Left cardiac atrium (tissue), 4 donors: ENCODE measurements around the gene PTGDR. TPM values are rescaled to one million over a fixed set of nuclear protein-coding genes. Genes with fewer than 3 reads are reported as not detected.

Experiments
- ATAC-seq, 2 donors: fragments of 200-7000 bp; cut with Tn5 transposase; one replicate each; pipeline ENCODE4 v1.9.1; 2020; ENCODE audit warnings: mild to moderate bottlenecking in 2 of 2, moderate library complexity in 2 of 2
- DNase-seq: peaks from one replicate; pipeline ENCODE4 v3.0.0-alpha.2; 2020
- intact Hi-C, 2 donors: fragments of 100-400 bp; cut with DNase I; formaldehyde crosslinking; loops; one replicate each; pipeline versions ENCODE4 v1.14.1 to v1.15.1; 2022 to 2023
- total RNA-seq, 2 donors: library from RNA; stranded (reverse); fragmentation: NEBNext Ultra II Directional; extraction: Animal tissue kit (Norgen Biotek cat#: 25700); gene quantifications; one replicate each; pipeline ENCODE4 v1.2.1, GENCODE V29; 2021
- donor health status: DM: no; HTN: yes; CAD: no.
- donor health status: DM: no; HTN: yes; CAD: no; lungs with severe emphysema.
- donor health status: DM: yes; HTN: yes; CAD: no.
- donor health status: Dilated cardiomyopathy.

PTGDR gene
- total RNA-seq, 2 donors from 2014 or later = 0.52 to 0.85 TPM

DNA sequence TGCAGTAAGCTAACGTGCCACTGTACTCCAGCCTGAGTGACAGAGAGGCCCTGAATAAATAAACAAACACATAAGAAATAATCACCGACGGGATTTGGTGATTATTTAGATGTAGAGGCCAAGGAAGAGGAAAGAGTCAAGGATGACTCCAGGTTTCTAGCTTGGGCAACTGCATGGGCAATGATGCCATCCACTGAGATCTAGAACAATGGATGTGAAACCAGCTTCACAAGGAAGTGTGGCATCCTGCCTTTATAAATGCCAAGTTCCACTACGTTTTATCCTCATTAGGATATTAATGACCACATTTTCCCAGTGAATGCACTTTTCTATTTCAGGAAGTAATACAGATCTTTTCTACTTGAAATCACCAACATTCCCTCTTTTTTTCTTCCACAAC is 35.7 kb downstream of the PTGDR start:
- no peak for DNase-seq
- ATAC-seq = no peak
- intact Hi-C loops = loop anchor here in 1 of 2 donors (5.0 kb wide), 1 partner anchor 169 kb away; no protein-coding TSS in a partner anchor

GRCh38 chr14:52304248-52304904 is 36.9 kb downstream of the PTGDR start:
- ATAC-seq = no peak
- intact Hi-C loops = loop anchor here in 1 of 2 donors (5.0 kb wide), 1 partner anchor 168 kb away; no protein-coding TSS in a partner anchor

DNA sequence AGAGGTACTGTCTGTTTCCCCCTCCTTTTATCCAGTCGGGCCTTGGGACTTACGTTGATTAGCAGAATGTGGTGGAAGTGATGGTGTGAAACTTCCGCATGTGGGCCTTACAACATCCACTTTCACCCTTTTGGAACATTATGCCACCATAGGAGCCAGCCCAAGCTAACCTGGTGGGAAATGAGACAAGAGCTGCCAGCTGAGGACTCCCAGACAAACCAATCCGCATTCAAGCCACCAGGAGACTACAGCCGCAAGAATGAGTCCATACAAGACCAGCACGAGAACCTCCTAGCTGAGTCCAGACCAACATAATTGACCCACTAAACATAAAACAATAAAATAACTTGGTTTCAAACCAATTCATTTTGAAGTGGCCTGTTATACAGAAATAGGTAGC is 37.5 kb downstream of the PTGDR start:
- intact Hi-C loops = no loop called here
- no peak for DNase-seq
- no peak for ATAC-seq

More at GRCh38 chr14:52304248-52304904, 36.9 kb downstream of the PTGDR start:
- no peak for DNase-seq

DNA sequence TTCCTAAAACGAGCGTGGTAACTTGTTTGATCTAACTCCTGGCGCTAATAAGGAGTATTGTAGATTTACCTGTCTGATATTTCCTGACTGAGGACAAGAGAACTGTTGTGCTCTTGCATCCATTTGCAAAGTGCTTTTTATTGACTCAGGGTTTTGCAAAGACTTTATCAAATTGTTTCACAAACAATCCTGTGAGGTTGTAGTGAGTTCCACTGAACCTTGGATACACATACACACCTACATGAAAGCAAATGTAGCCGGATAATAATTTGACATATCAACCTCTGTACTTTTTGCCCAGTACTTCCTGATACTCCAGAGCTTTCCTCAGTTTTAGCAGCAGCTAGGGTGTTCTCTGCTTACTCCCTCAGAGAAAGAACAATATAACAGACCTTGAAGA is 39.9 kb downstream of the PTGDR start:
- ATAC-seq (no peak), DNase-seq (no peak)
- intact Hi-C loops = no loop called here

DNA sequence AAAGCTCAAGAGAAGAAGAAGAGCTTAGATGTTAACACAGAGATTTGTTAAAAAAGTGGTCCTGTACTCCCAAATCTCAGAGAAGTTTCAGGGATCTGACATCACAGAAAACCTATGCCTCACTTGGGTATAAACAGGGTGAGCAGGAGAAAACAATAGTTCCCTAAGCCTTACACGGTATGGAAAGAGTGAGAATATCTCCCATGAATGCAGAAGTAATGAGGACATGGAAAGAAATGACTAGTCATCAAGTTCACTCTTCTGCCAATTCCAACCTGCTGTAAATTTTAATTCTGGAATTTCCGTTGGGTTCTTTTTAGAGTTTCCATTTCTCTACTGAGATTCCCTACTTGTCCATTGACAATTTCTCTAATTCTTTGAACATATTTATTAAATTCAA is 40.4 kb downstream of the PTGDR start:
- ATAC-seq = no peak
- intact Hi-C loops = no loop called here
- DNase-seq = no peak

GRCh38 chr14:52310541-52310940 is 43.0 kb downstream of the PTGDR start:
- ATAC-seq = no peak
- intact Hi-C loops = no loop called here
- no peak for DNase-seq

- DNase-seq = no peak
- intact Hi-C loops = no loop called here
- peak in 1 of 2 donors; percentile 32 for ATAC-seq
Observed at GRCh38 chr14:52312931-52313355, 45.4 kb downstream of the PTGDR start.

DNA sequence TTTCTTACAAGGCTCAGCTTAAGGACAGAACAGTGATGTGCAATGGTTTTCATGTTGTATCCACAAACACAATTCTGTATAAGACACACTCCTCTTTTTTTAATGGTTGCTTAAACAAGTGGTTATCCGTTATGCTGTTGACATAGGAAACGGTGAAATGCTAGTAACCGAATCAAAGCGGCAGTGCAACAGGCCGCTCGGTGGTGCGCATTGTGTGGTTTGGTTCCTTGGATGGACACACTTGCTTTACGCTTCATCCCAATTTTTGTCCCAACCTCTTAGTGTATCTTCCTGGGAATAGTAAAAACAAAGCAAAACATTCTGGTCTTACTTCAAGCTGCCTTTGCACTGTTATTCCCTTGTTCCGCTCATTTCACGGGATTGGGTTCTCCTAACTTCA is 46.0 kb downstream of the PTGDR start:
- peak in 1 of 2 donors; percentile 1 for ATAC-seq
- intact Hi-C loops = no loop called here
- no peak for DNase-seq

DNA sequence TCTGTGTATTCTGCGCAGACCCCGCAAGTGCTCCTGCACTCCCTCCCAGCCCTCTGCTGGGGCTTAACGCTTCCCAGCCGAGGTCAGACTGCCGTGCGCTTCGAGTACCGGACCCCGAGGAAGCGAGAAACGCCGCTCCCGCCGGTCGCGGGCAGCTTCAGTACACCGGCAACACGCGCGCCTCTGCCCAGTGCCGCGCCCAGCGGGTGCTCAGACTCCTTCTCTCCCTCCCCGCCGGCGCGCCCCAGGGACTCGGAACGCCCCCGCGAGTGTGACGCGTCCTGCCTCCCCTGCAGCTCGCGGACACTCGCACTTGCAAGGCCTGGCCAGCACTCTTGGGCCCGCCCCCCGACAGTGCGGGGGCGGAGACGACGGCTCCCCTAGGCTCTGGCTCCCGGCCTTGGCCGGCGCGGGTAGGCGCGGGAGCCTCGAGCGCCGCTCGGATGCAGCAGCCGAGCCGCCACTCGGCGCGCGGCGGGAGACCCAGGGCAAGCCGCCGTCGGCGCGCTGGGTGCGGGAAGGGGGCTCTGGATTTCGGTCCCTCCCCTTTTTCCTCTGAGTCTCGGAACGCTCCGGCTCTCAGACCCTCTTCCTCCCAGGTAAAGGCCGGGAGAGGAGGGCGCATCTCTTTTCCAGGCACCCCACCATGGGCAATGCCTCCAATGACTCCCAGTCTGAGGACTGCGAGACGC is 46.6 kb downstream of the PTGDR start, which contains the start of gene PTGER2:
PTGER2 (plus strand) TSS at position 410 of the 692 bp plus-strand sequence; CDS start at position 647, 237 bp downstream.
- intact Hi-C loops = no loop called here
- DNase-seq = peak; percentile 90
- ATAC-seq = peak; percentile 93 to 94

DNA sequence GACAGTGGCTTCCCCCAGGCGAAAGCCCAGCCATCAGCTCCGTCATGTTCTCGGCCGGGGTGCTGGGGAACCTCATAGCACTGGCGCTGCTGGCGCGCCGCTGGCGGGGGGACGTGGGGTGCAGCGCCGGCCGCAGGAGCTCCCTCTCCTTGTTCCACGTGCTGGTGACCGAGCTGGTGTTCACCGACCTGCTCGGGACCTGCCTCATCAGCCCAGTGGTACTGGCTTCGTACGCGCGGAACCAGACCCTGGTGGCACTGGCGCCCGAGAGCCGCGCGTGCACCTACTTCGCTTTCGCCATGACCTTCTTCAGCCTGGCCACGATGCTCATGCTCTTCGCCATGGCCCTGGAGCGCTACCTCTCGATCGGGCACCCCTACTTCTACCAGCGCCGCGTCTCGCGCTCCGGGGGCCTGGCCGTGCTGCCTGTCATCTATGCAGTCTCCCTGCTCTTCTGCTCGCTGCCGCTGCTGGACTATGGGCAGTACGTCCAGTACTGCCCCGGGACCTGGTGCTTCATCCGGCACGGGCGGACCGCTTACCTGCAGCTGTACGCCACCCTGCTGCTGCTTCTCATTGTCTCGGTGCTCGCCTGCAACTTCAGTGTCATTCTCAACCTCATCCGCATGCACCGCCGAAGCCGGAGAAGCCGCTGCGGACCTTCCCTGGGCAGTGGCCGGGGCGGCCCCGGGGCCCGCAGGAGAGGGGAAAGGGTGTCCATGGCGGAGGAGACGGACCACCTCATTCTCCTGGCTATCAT is 47.3 kb downstream of the PTGDR start:
- DNase-seq (peak; percentile 34), ATAC-seq (peak; percentile 32 to 34)
- intact Hi-C loops = no loop called here

DNA sequence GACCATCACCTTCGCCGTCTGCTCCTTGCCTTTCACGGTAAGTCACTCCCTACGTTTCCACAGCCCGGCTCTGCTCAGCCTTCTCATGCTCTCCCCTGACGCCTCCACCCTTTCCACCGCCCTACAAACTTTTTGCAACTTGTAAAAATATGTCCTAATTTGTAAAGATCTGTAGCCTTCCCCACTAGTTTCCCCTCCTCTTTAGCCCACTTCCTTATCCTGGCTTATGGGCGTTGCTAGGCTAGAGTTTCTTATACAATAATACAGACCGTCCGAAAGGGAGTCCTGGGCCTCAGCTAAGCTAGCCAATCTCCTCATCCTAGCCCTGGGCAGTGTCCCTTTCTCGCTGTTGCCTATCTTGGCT is 47.8 kb downstream of the PTGDR start:
- DNase-seq (no peak), ATAC-seq (peak; percentile 3 to 11)
- intact Hi-C loops = no loop called here

- DNase-seq = no peak
- no peak for ATAC-seq
- intact Hi-C loops = no loop called here
Observed at GRCh38 chr14:52318062-52318461, 50.6 kb downstream of the PTGDR start.

GRCh38 chr14:52318826-52319645 is 51.5 kb downstream of the PTGDR start:
- intact Hi-C loops = no loop called here
- DNase-seq (no peak), ATAC-seq (no peak)

DNA sequence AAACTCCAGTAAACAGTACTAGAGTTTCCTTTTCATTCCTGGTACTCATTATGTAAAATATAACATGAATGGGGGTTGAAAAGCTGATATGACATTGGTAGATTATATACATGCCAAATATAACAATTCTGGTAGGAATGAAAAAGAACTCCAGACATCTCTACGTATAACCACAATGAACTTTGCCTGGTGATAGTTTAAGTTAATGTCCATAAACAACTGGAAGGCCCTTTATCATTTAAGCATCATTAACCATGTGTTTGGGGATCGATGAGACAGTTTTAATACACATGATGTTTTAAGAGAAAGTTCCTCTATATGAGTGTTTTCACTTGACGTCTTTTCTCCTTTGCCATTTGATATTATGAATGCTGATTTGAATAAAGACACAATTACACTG is 52.4 kb downstream of the PTGDR start:
- intact Hi-C loops = no loop called here
- DNase-seq = no peak

GRCh38 chr14:52325126-52325525 is 57.6 kb downstream of the PTGDR start:
- intact Hi-C loops = no loop called here
- DNase-seq (no peak), ATAC-seq (peak; percentile 34 to 74)

More for the DNA sequence above, 52.4 kb downstream of the PTGDR start:
- no peak for ATAC-seq

GRCh38 chr14:52325630-52326029 is 58.1 kb downstream of the PTGDR start:
- ATAC-seq = no peak
- intact Hi-C loops = no loop called here
- DNase-seq = no peak
